Pons (tissue), 1 donor: Measurements from ENCODE around the gene TDRD9.

Experiments used
- DNase-seq: peaks from one replicate; pipeline ENCODE4 v3.0.0-alpha.2; 2016; ENCODE audit warnings: low spot score

TDRD9 gene

DNA sequence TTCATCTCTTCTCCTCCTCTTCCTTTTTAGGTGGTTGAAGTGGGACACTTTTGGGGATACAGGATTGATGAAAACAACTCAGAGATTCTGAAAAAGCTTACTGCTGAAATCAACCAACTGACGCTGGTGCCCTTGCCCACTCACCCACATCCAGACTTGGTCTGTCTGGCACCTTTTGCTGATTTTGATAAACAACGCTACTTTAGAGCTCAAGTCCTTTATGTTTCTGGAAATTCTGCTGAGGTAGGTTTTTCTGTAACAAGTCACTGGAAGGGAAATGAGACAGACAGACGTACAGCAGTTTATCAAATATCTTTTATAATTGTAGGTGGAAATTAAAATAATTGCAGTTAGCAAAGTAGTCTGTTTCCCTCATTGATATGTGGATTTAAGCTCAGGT lies 97.3 kb downstream of the TDRD9 start:
- DNase-seq: no peak

DNA sequence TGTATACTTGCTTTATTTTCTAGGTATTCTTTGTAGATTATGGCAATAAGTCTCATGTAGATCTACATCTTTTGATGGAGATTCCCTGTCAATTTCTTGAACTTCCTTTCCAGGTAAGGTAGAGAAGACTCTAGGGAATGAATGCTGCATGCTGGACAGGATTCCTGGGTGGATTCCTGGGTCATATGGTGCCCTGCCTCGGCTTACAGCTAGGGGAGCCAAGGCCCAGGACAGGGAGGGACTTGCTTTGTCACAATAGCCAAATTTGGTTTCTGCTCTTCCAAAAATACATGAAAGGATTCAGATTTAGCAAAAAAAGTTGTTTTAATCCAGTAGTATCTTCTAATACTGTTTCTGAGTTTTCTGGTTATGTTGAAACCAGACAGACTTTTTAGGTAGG lies 97.8 kb downstream of the TDRD9 start:
- no peak for DNase-seq

DNA sequence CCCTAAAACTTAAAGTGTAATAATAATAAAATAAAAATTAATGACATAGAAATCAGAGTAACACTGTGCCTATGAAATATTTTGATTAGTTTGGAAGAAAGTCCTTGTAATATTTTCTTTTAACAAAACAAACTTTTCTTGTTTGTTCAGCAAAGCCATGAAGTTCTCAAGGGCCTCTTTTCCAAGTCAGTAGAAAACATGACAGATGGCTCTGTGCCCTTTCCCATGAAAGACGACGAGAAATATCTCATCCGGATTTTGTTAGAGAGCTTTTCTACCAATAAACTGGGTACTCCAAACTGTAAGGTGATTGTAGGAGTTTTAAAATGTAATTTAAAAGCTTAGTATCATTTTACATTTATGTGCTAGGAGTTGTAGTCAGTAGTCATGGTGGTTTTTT lies 102.7 kb downstream of the TDRD9 start:
- no peak for DNase-seq

GRCh38 chr14:104031384-104031783 lies 103.1 kb downstream of the TDRD9 start:
- DNase-seq: no peak

DNA sequence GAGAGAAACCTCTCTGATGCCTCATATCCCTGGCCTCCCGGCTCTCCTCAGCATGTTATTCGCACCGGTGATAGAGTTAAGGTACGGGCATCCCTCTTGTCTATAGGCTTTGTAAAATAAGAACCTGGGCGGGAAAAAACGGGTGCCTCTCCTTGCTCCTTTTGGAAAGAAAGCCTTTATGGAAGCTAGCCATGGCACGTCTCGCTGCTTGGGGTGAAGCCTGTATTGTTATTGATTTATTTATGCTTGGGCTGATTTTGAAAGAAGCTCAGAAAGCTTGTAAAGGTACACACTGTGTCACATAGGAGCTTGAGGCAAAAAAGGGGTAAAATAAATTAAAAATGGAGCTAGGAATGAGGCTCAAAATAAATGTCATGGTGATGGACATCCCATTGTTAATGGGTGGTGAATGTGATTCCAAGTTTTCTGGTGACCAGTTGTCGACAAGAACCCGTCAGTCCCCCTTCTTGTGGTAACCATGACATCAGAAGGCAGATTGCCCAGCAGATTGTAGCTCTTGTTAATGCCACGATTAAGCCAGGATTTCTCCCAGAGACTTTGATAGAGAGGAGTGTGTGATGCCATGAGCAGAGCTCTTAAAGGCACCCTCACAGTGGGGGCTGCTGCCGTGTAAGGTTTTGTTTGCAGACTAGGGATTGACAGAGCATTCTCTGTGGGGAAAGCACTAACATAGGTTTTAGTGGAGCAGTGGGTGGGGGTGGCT lies 106.9 kb downstream of the TDRD9 start:
- DNase-seq: peak; percentile 1

GRCh38 chr14:104036212-104036611 lies 108.0 kb downstream of the TDRD9 start:
- no peak for DNase-seq

GRCh38 chr14:104037074-104037473 lies 108.8 kb downstream of the TDRD9 start:
- DNase-seq: no peak

DNA sequence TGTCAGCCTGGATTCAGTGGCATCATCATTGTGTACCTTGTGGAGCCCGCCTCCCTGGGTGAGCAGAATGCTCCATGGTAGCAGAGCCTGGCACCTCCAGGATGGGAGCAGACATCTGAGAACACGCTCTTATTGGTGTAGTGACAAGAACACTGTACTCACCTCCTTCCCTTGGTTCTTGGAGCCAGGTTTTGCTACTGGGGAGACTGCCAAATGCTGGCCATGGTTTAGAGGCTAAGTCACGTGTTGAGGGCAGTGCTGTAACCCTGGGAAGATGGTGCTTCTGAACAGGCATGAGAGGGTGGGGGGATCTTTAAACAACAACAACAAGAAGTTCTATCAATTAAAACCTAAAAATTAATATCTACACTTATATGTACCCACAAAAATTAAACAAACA lies 109.6 kb downstream of the TDRD9 start:
- DNase-seq: peak; percentile 8

DNA sequence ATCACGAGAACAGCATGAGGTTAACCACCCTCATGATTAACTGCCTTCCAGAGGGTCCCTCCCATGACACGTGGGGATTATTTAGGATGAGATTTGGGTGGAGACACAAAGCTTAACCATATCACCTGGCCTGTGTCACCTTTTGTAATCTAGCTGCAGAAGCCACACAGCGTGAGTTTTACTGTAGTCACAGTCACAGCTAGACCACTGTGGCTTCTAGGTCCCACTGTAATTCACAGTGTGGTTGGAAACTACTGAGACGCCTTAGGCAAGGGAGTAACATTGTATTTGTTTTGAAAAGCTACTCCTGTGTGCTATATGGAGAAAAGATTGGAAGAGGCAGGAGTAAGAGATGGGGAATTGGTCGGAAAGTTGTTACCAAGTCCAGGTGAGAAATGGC lies 111.0 kb downstream of the TDRD9 start:
- no peak for DNase-seq

DNA sequence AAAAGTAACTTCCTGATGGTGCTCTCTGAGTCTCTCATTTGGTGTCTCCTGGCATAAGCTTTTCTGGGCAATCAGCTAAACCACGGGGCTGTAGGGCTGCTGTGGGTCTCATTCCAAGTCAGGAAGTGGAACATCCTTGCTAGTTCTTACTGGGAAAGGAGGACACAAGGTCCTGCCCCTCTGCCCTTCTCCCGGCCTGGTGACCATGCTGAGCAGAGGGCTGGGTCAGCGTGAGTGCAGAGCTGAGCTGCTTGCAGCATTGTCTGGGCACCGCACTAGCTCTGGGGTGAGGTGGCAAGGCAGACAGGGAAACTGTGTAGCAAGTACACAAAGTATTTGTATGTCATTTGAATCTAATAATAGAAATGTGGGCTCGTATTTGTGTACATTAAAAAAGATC lies 112.3 kb downstream of the TDRD9 start:
- no peak for DNase-seq

DNA sequence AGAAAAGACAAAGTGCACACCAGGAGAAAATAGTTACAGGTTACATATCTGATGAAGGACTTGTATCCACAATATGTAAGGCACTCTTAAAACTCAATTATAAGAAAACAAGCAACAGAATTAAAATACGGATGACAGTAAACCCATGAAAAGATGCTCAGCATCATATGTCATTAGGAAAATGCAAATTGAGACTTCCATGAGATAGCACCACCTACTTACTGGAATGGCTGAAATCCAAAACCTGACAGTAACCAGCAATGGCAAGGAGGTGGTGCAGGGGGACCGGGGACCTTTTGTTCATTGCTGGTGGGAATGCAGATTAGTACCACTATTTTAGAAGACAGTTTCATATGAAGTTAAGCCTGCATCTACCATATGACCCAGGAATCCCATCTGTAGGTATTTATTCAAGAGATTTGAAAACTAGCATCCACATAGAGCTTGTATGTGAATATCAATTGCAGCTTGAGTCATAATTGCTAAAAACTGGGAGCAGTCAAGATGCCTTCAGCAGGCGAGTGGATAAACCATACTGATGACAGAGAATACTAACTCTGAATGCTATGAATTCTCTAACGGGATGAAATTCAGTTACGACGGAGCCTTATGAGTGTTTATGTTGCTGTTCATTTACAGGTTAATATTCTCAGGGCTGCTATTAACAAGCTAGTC lies 113.3 kb downstream of the TDRD9 start:
- no peak for DNase-seq

GRCh38 chr14:104044016-104044415 lies 115.8 kb downstream of the TDRD9 start:
- no peak for DNase-seq

GRCh38 chr14:104047761-104048160 lies 119.5 kb downstream of the TDRD9 start:
- no peak for DNase-seq

DNA sequence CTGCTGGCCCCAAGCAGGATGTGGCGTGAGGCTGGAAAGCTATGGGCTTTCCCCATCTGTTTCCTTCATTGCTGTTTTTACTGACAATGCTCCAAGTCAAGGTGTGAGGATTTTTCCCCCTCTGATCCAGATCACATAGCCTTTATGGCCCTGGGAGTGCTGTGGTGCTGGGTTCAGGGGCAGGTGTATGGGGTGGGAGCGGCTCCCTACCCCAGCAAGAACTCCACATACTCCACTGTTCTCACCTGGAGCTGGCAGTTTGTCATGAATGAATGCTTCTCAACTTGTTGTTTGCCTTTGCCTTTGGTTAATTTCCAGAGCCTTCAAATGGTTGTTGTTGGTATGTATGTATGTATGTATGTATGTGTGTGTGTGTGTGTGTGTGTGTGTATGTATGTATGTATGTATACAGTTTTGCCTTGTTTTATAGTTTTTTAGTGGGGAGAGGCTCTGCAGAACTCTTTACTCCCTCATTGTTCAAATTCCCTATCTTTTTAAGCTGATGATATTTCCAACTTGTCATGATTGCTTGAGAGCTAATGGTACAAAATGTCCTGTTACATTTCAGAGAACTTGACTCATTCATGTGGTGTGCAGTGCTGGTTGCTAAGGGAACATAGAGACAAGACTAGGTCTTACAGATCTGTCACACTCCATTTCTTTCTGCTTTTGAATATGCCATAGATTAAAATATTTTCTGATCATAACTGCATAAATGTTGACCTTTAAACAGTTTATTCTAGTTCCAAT lies 120.7 kb downstream of the TDRD9 start:
- DNase-seq: no peak

- no peak for DNase-seq
These were observed 121.5 kb downstream of the TDRD9 start for GRCh38 chr14:104049576-104050240.

- no peak for DNase-seq
These were observed 123.0 kb downstream of the TDRD9 start for GRCh38 chr14:104051092-104051813.

DNA sequence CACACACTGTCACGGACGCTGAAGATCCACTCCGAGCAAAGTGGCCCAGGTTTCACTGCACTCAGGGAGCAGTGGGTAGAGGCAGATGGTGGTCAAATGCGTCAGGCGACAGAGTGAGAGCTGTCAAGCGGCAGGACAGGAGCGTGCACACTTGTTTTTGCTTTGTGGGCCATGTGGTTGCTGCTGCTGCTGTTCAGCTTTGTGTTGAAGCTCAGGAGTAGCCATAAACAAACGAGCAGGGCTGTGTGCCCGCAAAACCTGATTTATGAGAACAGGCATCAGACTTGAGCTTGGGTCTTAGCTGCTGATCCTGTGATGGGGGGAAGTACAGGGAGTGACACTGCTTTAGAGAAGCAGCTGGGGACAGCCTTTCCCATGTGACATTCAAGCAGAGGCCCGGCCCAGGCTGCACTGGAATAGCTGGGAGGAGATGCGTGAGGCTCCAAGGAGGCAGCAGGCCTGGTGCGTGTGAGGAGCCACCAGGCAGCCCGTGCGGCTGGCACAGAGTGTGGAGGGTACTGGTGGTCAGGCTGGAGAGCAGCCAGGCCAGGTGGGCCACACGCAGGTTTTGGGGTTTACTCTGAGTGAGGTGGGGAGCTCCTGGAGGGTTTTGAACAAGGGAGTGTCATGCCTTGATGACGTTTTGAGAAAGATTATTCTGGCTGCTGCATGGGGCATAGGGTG lies 126.1 kb downstream of the TDRD9 start:
- no peak for DNase-seq

GRCh38 chr14:104062281-104062680 lies 134.0 kb downstream of the TDRD9 start:
- DNase-seq: no peak

- no peak for DNase-seq
These were observed 135.7 kb downstream of the TDRD9 start for GRCh38 chr14:104064003-104064402.

- no peak for DNase-seq
These were observed 138.0 kb downstream of the TDRD9 start for GRCh38 chr14:104066279-104066678.

GRCh38 chr14:104066719-104067295 lies 138.6 kb downstream of the TDRD9 start:
- no peak for DNase-seq
